ENCODE measurements around the gene ZNF600. TPM values are rescaled to one million over a fixed set of nuclear protein-coding genes. Genes with fewer than 3 reads are reported as not detected.
"Not testable (repeated sequence)": the region's sequence is repeated elsewhere in the genome, so short reads cannot be mapped to it uniquely, and the experiment has no call there.

ZNF600 gene
- total and polyA plus RNA-seq, 2 experiments from 2014 or later: 6.0 to 6.9 TPM

DNA sequence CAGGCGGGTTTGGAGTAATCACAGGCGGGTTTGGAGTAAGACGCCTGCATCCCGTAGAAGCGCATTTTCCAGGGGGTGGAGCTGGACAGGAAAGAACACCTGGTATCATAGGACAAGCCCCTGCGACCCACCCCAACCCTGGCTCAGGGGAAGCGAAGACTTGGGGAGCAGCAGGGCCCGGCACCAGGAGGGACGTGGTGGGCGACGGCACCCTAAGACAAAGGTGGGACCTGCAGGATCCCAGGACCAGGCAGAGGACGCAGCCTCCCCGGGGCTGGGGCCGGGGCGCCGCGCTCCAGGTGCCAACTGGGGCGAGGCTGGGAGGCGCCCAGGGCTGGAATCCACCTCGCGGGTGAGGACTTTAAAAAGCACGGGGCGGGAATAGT, 520 bp downstream of the ZNF600 start:
- H3K36me3 ChIP-seq (ENCODE audit: insufficient read depth): no peaks in the 10 kb centered on the region
- peaks cover 12% of the 10 kb centered on the region for H3K4me1 Mint-ChIP-seq
- TF ChIP-seq STAT1 (IDR thresholded peaks at IDR 0.05; ENCODE audit: unreplicated experiment) (no peak), EZH2 (IDR thresholded peaks at IDR 0.05; ENCODE audit: low read depth, unreplicated experiment) (peak; percentile 11), CREB1 (CRISPR knock-in tag; IDR thresholded peaks at IDR 0.05; ENCODE audit: low read depth) (no peak)
- TF ChIP-seq, protein P1, sequence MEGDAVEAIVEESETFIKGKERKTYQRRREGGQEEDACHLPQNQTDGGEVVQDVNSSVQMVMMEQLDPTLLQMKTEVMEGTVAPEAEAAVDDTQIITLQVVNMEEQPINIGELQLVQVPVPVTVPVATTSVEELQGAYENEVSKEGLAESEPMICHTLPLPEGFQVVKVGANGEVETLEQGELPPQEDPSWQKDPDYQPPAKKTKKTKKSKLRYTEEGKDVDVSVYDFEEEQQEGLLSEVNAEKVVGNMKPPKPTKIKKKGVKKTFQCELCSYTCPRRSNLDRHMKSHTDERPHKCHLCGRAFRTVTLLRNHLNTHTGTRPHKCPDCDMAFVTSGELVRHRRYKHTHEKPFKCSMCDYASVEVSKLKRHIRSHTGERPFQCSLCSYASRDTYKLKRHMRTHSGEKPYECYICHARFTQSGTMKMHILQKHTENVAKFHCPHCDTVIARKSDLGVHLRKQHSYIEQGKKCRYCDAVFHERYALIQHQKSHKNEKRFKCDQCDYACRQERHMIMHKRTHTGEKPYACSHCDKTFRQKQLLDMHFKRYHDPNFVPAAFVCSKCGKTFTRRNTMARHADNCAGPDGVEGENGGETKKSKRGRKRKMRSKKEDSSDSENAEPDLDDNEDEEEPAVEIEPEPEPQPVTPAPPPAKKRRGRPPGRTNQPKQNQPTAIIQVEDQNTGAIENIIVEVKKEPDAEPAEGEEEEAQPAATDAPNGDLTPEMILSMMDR (conservative IDR thresholded peaks at IDR 0.05; ENCODE audit: low read depth in 2 of 2): no peak
- TF ChIP-seq, protein P2, sequence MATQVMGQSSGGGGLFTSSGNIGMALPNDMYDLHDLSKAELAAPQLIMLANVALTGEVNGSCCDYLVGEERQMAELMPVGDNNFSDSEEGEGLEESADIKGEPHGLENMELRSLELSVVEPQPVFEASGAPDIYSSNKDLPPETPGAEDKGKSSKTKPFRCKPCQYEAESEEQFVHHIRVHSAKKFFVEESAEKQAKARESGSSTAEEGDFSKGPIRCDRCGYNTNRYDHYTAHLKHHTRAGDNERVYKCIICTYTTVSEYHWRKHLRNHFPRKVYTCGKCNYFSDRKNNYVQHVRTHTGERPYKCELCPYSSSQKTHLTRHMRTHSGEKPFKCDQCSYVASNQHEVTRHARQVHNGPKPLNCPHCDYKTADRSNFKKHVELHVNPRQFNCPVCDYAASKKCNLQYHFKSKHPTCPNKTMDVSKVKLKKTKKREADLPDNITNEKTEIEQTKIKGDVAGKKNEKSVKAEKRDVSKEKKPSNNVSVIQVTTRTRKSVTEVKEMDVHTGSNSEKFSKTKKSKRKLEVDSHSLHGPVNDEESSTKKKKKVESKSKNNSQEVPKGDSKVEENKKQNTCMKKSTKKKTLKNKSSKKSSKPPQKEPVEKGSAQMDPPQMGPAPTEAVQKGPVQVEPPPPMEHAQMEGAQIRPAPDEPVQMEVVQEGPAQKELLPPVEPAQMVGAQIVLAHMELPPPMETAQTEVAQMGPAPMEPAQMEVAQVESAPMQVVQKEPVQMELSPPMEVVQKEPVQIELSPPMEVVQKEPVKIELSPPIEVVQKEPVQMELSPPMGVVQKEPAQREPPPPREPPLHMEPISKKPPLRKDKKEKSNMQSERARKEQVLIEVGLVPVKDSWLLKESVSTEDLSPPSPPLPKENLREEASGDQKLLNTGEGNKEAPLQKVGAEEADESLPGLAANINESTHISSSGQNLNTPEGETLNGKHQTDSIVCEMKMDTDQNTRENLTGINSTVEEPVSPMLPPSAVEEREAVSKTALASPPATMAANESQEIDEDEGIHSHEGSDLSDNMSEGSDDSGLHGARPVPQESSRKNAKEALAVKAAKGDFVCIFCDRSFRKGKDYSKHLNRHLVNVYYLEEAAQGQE (IDR thresholded peaks at IDR 0.05; ENCODE audit: unreplicated experiment): no peak
- H3K27ac Mint-ChIP-seq: no peak overlapping the region
- no peaks in the 10 kb centered on the region; the same call in 1 of the 2 replicates for H3K9me2 ChIP-seq (ENCODE audit: insufficient read depth)
- H3K27me3 Mint-ChIP-seq (ENCODE audit: insufficient read depth, low read depth, poor library complexity): peaks cover 35% of the 10 kb centered on the region
- peak overlapping the region; percentile 96 for H3K4me2 ChIP-seq
- 0 out of 2 replicates have a peak, but pooled peaks cover 9% of the 10 kb centered on the region for H3K4me1 ChIP-seq (ENCODE audit: insufficient read depth)
- H3K27ac ChIP-seq (ENCODE audit: low read depth): no peak overlapping the region
- DNase-seq (ENCODE audit: low spot score) (peak; percentile 39), ATAC-seq (peak; percentile 51)
- no peaks in the 10 kb centered on the region for H3K79me2 ChIP-seq (replicated peaks; ENCODE audit: insufficient read depth)
- H3K4me3 ChIP-seq: peak overlapping the region; percentile 94
- H3K9me3 Mint-ChIP-seq: 0 out of 3 replicates have a peak, but pooled peaks cover 9% of the 10 kb centered on the region
- peak overlapping the region; percentile 99 for H2AFZ ChIP-seq
- H3K4me3 Mint-ChIP-seq: peak overlapping the region; percentile 87
- H4K20me1 ChIP-seq (replicated peaks; ENCODE audit: insufficient read depth): no peaks in the 10 kb centered on the region
- peaks cover 36% of the 10 kb centered on the region for H3K27me3 ChIP-seq (ENCODE audit: insufficient read depth)
- 0 out of 2 replicates have a peak, but pooled peaks cover 3% of the 10 kb centered on the region for H3F3A ChIP-seq (replicated peaks; ENCODE audit: low read depth)
- no peaks in the 10 kb centered on the region; the same call in 1 of the 3 replicates for H3K36me3 Mint-ChIP-seq (ENCODE audit: low read depth)

DNA sequence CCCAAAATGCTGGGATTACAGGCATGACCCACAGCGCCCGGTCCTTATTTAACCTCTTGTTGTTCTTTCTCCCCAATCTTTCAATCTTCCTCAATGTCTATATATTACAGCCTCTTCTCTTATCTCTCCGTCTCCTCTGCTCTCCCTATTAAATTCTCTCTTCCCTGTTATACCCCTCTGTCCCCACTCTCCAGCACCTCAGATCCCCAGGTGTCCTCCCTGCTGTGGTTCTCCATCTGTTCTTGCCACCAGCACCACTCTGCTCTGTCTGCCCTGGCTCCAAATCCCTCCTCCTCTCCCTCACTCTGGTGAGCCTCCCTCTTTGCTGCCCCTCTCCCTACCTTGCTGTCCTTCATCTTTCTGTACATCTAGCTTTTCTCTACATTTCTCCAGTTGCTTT, 1.1 kb downstream of the ZNF600 start:
- Histone ChIP-seq H3K9me2 (ENCODE audit: insufficient read depth) (no peaks in the 10 kb centered on the region; the same call in 1 of the 2 replicates), H4K20me1 (replicated peaks; ENCODE audit: insufficient read depth) (no peaks in the 10 kb centered on the region), H3K4me2 (peak overlapping the region; percentile 96), H3K79me2 (replicated peaks; ENCODE audit: insufficient read depth) (no peaks in the 10 kb centered on the region), H3K27me3 (ENCODE audit: insufficient read depth) (peaks cover 36% of the 10 kb centered on the region), H3K4me1 (ENCODE audit: insufficient read depth) (0 out of 2 replicates have a peak, but pooled peaks cover 9% of the 10 kb centered on the region), H2AFZ (no peak overlapping the region; the same call in 1 of the 2 replicates), H3K27ac (ENCODE audit: low read depth) (no peak overlapping the region), H3F3A (replicated peaks; ENCODE audit: low read depth) (0 out of 2 replicates have a peak, but pooled peaks cover 3% of the 10 kb centered on the region), H3K36me3 (ENCODE audit: insufficient read depth) (no peaks in the 10 kb centered on the region), H3K4me3 (peak overlapping the region; percentile 94)
- Mint-ChIP-seq H3K4me3 (peak overlapping the region; percentile 87), H3K27me3 (ENCODE audit: insufficient read depth, low read depth, poor library complexity) (peaks cover 32% of the 10 kb centered on the region), H3K27ac (no peak overlapping the region), H3K4me1 (peaks cover 12% of the 10 kb centered on the region), H3K36me3 (ENCODE audit: low read depth) (no peaks in the 10 kb centered on the region; the same call in none of the 3 replicates), H3K9me3 (0 out of 3 replicates have a peak, but pooled peaks cover 9% of the 10 kb centered on the region)
- TF ChIP-seq JUNB (IDR thresholded peaks at IDR 0.05; ENCODE audit: unreplicated experiment): no peak
- DNase-seq (ENCODE audit: low spot score) (no peak), ATAC-seq (no peak)

DNA sequence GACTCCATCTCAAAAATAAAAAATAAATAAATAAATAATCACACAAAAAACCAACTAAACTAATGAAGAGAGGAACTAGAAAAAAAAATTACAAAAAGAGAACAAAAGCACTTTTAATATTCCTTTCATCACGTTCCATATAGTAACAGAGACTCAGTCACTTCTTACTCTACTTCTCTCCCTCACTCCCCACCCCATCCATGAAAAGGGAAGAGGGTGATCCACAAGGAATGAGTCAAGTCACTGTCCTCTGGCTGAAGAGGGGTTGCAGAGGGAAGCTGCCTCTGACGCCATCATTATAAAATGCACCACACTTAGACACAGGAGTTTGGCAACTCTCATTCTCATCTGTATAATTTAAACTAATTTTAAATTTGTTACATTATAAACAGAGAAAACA, 3.7 kb downstream of the ZNF600 start:
- not testable (repeated sequence) for DNase-seq (ENCODE audit: low spot score); H3F3A ChIP-seq (replicated peaks; ENCODE audit: low read depth); ATAC-seq; H3K4me1 ChIP-seq (ENCODE audit: insufficient read depth); H3K4me3 ChIP-seq; H3K36me3 Mint-ChIP-seq (ENCODE audit: low read depth); H3K4me2 ChIP-seq; H4K20me1 ChIP-seq (replicated peaks; ENCODE audit: insufficient read depth); H2AFZ ChIP-seq; H3K4me3 Mint-ChIP-seq; H3K36me3 ChIP-seq (ENCODE audit: insufficient read depth); H3K9me2 ChIP-seq (ENCODE audit: insufficient read depth); H3K79me2 ChIP-seq (replicated peaks; ENCODE audit: insufficient read depth); H3K27ac ChIP-seq (ENCODE audit: low read depth); H3K27ac Mint-ChIP-seq; H3K9me3 Mint-ChIP-seq; H3K4me1 Mint-ChIP-seq
- H3K27me3 Mint-ChIP-seq (ENCODE audit: insufficient read depth, low read depth, poor library complexity): peaks cover 29% of the 10 kb centered on the region
- H3K27me3 ChIP-seq (ENCODE audit: insufficient read depth): peaks cover 26% of the 10 kb centered on the region
